22Rv1 (cell line): ENCODE data around the gene KRTAP12-1.

ENCODE experiments used
- H3K27ac ChIP-seq: fragments of 450-650 bp; 2 replicates; pipeline ENCODE4 v1.5.1; 2017
- CTCF ChIP-seq: fragments of 450-650 bp; IDR thresholded peaks from 2 replicates; pipeline ENCODE4 v1.5.1; 2017; ENCODE audit warnings: mild to moderate bottlenecking
- ZFX ChIP-seq: fragments of 450-650 bp; IDR thresholded peaks from 2 replicates; pipeline ENCODE4 v1.6.1; 2017; ENCODE audit warnings: antibody characterized with exemption, borderline replicate concordance

KRTAP12-1 gene

DNA sequence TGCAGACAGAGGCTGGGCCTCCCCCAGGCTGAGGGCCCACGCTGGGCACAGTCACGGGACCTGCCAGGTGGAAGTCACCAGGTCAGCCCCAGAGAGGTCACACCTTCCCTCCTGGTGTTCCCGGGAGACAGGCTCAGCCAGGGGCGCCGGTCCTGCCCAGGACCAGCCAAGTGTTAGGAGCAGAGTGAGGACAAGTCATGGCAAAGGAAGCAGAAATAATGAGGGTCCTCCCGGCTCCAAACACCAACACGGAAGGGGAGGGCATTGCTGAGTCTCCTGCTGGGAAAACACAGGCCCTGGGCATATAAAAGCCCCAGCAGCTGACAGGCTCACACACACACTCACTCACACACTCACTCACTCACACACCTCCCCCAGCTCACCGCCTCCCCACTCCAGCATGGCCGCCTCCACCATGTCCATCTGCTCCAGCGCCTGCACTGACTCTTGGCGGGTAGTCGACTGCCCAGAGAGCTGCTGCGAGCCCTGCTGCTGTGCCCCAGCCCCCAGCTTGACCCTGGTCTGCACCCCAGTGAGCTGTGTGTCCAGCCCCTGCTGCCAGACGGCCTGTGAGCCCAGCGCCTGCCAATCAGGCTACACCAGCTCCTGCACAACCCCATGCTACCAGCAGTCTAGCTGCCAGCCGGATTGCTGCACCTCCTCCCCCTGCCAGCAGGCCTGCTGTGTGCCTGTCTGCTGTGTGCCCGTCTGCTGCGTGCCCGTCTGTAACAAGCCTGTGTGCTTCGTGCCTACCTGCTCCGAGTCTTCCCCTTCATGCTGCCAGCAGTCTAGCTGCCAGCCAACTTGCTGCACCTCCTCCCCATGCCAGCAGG is 44.7 kb downstream of the KRTAP12-1 start, which contains the start of gene KRTAP10-10:
Gene KRTAP10-10, plus strand, starts transcription at position 339 of the 833 bp plus-strand sequence. Its CDS starts 62 bp downstream, at position 401.
- TF ChIP-seq CTCF (no peak), ZFX (no peak)
- no peak within 1 kb of the TSS for H3K27ac ChIP-seq

- TF ChIP-seq ZFX (no peak), CTCF (no peak)
- no peak overlapping the region for H3K27ac ChIP-seq
These were observed 45.5 kb downstream of the KRTAP12-1 start for GRCh38 chr21:44636209-44637017.

DNA sequence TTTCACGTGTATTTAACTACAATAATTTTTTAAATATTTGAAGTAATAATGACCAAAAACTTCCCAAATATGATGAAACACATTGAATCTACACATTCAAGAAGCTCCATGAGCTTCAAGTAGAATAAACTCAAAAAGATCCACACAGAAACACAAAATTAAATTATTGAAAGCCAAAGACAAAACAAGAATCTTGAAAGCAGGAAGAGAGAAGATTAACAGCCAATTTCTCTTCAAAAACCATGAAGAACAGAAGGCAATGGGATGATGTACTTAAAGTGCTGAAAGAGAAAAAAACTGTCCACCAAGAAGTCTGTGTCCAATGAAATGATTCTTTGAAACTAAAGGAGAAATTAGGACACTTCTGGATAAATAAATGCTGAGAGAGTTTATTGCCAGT is 49.9 kb downstream of the KRTAP12-1 start:
- no peak overlapping the region for H3K27ac ChIP-seq
- no peak for TF ChIP-seq ZFX
- no peak for TF ChIP-seq CTCF
